Eye (tissue), 1 donor: ENCODE results near the gene EGFR.
"Not testable (repeated sequence)": the region's sequence is repeated elsewhere in the genome, so short reads cannot be mapped to it uniquely, and the experiment has no call there.

ENCODE experiments used
- DNase-seq: peaks from one replicate; pipeline ENCODE4 v3.0.0-alpha.2; 2015

The EGFR gene

GRCh38 chr7:55155351-55156117 is 136.7 kb downstream of the EGFR start:
- no peak for DNase-seq

DNA sequence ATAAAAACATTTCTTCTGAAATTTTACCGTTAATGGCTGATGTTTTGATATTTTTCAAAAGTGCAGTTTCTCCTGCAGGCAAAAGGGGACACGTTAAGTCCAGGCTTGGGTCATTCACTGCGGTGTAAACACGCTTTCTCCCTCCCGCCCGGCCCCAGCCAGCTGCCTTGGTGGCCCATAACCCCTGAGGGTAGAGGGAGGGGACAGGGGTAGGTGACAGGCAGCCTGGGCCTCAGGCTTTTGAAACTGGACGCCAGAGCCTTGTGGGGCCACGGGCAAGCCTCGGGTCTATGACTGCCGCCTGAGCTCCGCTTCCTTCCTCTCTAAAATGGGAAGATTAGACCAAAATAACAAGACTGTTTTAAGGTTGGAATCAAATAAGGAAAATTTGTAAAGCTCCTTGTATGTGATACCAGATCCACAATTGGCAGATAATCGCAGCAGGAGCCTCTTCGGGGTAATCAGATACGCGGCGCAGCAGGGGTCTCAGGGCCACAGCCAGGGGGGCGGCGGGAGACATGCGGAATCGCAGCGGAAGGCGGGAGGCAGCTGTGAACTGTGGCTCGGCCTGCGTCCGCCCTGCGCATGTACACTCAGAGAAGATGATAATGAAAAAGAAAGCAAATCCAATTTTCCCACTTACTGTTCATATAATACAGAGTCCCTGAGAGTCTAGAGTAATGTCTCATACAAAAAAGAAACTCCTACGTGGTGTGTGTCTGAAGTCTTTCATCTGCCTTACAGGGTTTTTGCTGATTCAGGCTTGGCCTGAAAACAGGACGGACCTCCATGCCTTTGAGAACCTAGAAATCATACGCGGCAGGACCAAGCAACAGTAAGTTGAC is 138.3 kb downstream of the EGFR start:
- peak; percentile 72 for DNase-seq

GRCh38 chr7:55157764-55158105 is 138.9 kb downstream of the EGFR start:
- DNase-seq, result no peak

- DNase-seq, result no peak
These were observed 139.9 kb downstream of the EGFR start for GRCh38 chr7:55158541-55159382.

- no peak for DNase-seq
These were observed 141.7 kb downstream of the EGFR start for GRCh38 chr7:55160539-55160938.

- no peak for DNase-seq
These were observed 142.4 kb downstream of the EGFR start for GRCh38 chr7:55161154-55161687.

- no peak for DNase-seq
These were observed 143.7 kb downstream of the EGFR start for GRCh38 chr7:55162476-55162875.

- DNase-seq, result no peak
These were observed 144.9 kb downstream of the EGFR start for GRCh38 chr7:55163733-55164132.

DNA sequence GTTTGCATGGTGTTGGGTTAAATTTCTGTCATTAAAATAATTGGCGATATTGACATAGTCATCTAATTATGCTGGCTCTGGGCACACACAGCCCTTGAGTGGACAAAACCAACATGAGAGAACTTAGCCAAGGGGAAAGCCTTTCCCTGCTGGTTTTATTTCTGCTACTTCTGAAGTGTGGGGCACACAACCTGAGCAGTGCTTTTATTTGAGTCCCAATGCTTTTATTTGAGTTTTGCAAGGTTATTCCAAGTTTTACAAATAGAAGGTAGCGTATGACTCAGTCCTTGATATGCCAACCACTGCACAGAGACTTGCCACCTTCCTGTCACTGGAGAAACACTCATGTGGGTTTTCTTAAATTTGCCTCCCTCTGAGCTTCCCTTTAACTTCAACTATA is 145.7 kb downstream of the EGFR start:
- no peak for DNase-seq

GRCh38 chr7:55165176-55165861 is 146.5 kb downstream of the EGFR start:
- DNase-seq, result no peak

DNA sequence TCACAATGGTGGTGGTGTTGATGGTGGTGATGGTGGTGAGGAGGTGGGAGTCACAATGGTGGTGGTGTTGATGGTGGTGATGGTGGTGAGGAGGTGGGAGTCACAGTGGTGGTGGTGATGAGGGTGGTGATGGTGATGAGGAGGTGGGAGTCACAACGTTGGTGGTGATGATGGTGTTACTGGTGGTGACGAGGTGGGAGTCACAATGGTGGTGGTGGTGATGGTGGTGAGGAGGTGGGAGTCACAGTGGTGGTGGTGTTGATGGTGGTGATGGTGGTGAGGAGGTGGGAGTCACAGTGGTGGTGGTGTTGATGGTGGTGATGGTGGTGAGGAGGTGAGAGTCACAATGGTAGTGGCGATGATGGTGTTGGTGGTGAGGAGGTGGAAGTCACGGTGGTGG is 148.5 kb downstream of the EGFR start:
- not testable (repeated sequence) for DNase-seq

GRCh38 chr7:55170335-55171069 is 151.7 kb downstream of the EGFR start:
- DNase-seq, result no peak

GRCh38 chr7:55171157-55171556 is 152.3 kb downstream of the EGFR start:
- DNase-seq, result no peak

GRCh38 chr7:55172161-55172560 is 153.3 kb downstream of the EGFR start:
- DNase-seq, result no peak

GRCh38 chr7:55172881-55173609 is 154.2 kb downstream of the EGFR start:
- DNase-seq, result no peak

GRCh38 chr7:55173671-55174070 is 154.9 kb downstream of the EGFR start:
- DNase-seq, result no peak

GRCh38 chr7:55174456-55174855 is 155.6 kb downstream of the EGFR start:
- DNase-seq, result no peak

GRCh38 chr7:55174856-55175255 is 156.0 kb downstream of the EGFR start:
- DNase-seq, result no peak

DNA sequence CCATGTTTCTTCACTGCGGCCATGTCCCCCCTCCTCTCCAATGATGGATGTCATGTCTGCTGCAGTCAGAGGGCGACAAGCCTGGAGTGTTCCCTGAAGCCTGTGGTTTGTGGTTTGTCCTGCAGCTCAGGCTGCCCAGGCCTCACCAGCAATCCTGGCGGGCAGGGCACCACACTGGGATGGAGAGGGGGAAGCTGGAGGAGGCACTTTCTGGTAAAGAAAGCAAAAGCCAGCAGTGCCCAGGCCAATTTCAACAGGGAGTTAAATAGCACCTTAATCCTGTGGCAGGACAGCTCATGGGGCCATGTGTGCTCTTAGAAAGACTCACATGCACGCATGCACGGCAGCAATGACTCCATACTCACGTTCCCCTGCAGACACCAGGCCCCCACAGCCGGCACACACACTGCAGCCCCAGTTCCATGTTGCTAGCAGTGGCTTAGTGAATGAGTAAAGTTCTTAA is 158.3 kb downstream of the EGFR start:
- DNase-seq, result no peak

- peak; percentile 64 for DNase-seq
These were observed 158.9 kb downstream of the EGFR start for GRCh38 chr7:55177589-55178261.
